K562 (cell line): ENCODE results near the gene VPS41. TPM values are rescaled to one million over a fixed set of nuclear protein-coding genes. Genes with fewer than 3 reads are reported as not detected.

Experiments
- CREB3L1 ChIP-seq: fragments of 450-650 bp; IDR thresholded peaks from 2 replicates; pipeline ENCODE4 v1.6.1; 2014; ENCODE audit warnings: low read depth, mild to moderate bottlenecking, moderate library complexity, borderline replicate concordance
- FOXA3 ChIP-seq, 2 experiments: fragments of 450-650 bp in 1 of 2; sonication (generic) in 1 of 2; formaldehyde crosslinking; IDR thresholded peaks in 1 of 2; conservative IDR thresholded peaks in 1 of 2; 2 replicates each; pipeline versions ENCODE4 v1.4.0 to v1.8.0; 2020 to 2022; ENCODE audit warnings: mild to moderate bottlenecking in 2 of 2, missing genetic modification reagents in 1 of 2
- HINFP ChIP-seq: fragments of 450-650 bp; conservative IDR thresholded peaks from 2 replicates; pipeline ENCODE4 v1.6.1; 2016; ENCODE audit warnings: missing genetic modification characterization, low read depth, mild to moderate bottlenecking, control low read depth, missing compliant biosample characterization
- HMG20B ChIP-seq: fragments of 250-450 bp; sonication (Bioruptor Pico); IDR thresholded peaks from 2 replicates; pipeline ENCODE4 v1.5.0; 2021; ENCODE audit warnings: mild to moderate bottlenecking
- IRF2 ChIP-seq: sonication (generic); formaldehyde crosslinking; IDR thresholded peaks from 2 replicates; pipeline ENCODE4 v1.8.1; 2022; ENCODE audit warnings: mild to moderate bottlenecking, missing genetic modification reagents
- KLF6 ChIP-seq: fragments of 250-450 bp; sonication (Bioruptor Pico); IDR thresholded peaks from 2 replicates; pipeline ENCODE4 v1.4.0; 2020; ENCODE audit warnings: mild to moderate bottlenecking, moderate library complexity, borderline replicate concordance
- SMAD2 ChIP-seq: fragments of 150-350 bp; IDR thresholded peaks from 2 replicates; pipeline ENCODE4 v1.6.1; 2014; ENCODE audit warnings: low read depth, mild to moderate bottlenecking, low read length
- SP1 ChIP-seq: sonication (generic); formaldehyde crosslinking; IDR thresholded peaks from 2 replicates; pipeline ENCODE4 v1.8.1; 2022; ENCODE audit warnings: mild to moderate bottlenecking, missing genetic modification reagents
- SRF ChIP-seq, 2 experiments: fragments of 250-450, 450-650 bp in 1 of 2; sonication (Bioruptor Pico) in 1 of 2; sonication (generic) in 1 of 2; formaldehyde crosslinking; IDR thresholded peaks; 2 replicates each; pipeline versions ENCODE4 v1.5.0 to v1.5.1; 2020 to 2022; ENCODE audit warnings: mild to moderate bottlenecking in 1 of 2, missing genetic modification reagents in 1 of 2
- USF2 ChIP-seq: sonication (generic); formaldehyde crosslinking; IDR thresholded peaks from 2 replicates; pipeline ENCODE4 v1.5.0; 2020; ENCODE audit warnings: missing genetic modification reagents
- ZFP1 ChIP-seq: fragments of 450-650 bp; formaldehyde crosslinking; IDR thresholded peaks from 2 replicates; pipeline ENCODE4 v1.4.0; 2020; ENCODE audit warnings: mild to moderate bottlenecking, mixed read lengths
- ZKSCAN8 ChIP-seq: fragments of 200-800 bp; sonication (Bioruptor generic); IDR thresholded peaks from 2 replicates; pipeline ENCODE4 v1.6.1; 2016; ENCODE audit warnings: missing genetic modification characterization, missing compliant biosample characterization
- ZNF12 ChIP-seq: sonication (generic); formaldehyde crosslinking; IDR thresholded peaks from 2 replicates; pipeline ENCODE4 v1.4.0; 2020; ENCODE audit warnings: mild to moderate bottlenecking, missing genetic modification reagents
- ZNF197 ChIP-seq: fragments of 200-800 bp; sonication (Bioruptor generic); IDR thresholded peaks from 2 replicates; pipeline ENCODE4 v1.6.1; 2016; ENCODE audit warnings: low read depth, missing genetic modification characterization, missing compliant biosample characterization
- polyA plus RNA-seq, 8 experiments: library from polyadenylated mRNA; depleted of rRNA in 4 of 8; stranded (reverse) in 5 of 8; unstranded in 3 of 8; fragments of >200 nt; fragmentation: Nextera tagmentation in 2 of 8; fragmentation: Illumina TruSeq in 1 of 8; extraction: Ambion mirVana in 2 of 8; extraction: Trizol in 1 of 8; gene quantifications; 2 replicates each; pipeline versions ENCODE4 v1.2.1 to v1.2.3, GENCODE V29; 2011 to 2014; ENCODE audit warnings: inconsistent platforms in 1 of 8, missing spikeins in 1 of 8
- total RNA-seq, 7 experiments: library from RNA; depleted of rRNA in 6 of 7; stranded (reverse); fragments of >200 nt in 6 of 7; fragmentation: Illumina TruSeq in 2 of 7; extraction: Trizol in 2 of 7; gene quantifications; 2 replicates each; pipeline versions ENCODE4 v1.2.1 to v1.2.3, GENCODE V29; 2011 to 2021; ENCODE audit warnings: low replicate concordance in 1 of 7

The VPS41 gene
- total and polyA plus RNA-seq, 9 of the 15 experiments (the other 6 are each of a cell fraction or from before 2014, with no cell fraction given): 17.7 to 46.8 (median 32.1) TPM

- TF ChIP-seq FOXA3 (CRISPR knock-in tag; conservative IDR thresholded peaks at IDR 0.05 in 1 of 2, IDR thresholded peaks at IDR 0.05 in 1 of 2): no peak
- TF ChIP-seq USF2 (CRISPR knock-in tag): peak; percentile 95
- TF ChIP-seq SP1 (CRISPR knock-in tag): no peak
- TF ChIP-seq IRF2 (CRISPR knock-in tag): no peak
- no peak for TF ChIP-seq ZNF12 (CRISPR knock-in tag)
- no peak for TF ChIP-seq SRF (CRISPR knock-in tag; IDR thresholded peaks at IDR 0.05)
- no peak for TF ChIP-seq HMG20B
- peak; percentile 56; the same call in 1 of the 2 replicates for TF ChIP-seq CREB3L1
- TF ChIP-seq ZKSCAN8 (CRISPR knock-in tag): no peak
- TF ChIP-seq SMAD2: no peak
- no peak for TF ChIP-seq HINFP (tag)
- no peak for TF ChIP-seq ZNF197 (CRISPR knock-in tag)
- TF ChIP-seq ZFP1 (CRISPR knock-in tag): no peak
- TF ChIP-seq KLF6: no peak
Observed at GRCh38 chr7:38908759-38909335, at the start of gene VPS41 (continued).
